OCI-M2 (cell line): ENCODE results near the gene FTSJ1.
"Not testable (repeated sequence)": the region's sequence is repeated elsewhere in the genome, so short reads cannot be mapped to it uniquely, and the experiment has no call there.

Experiments used
- DNase-seq: peaks from one replicate; lab custom pipeline; 2025; ENCODE audit not compliant: unreplicated experiment; lab: John Stamatoyannopoulos, UW

FTSJ1 gene, protein sequence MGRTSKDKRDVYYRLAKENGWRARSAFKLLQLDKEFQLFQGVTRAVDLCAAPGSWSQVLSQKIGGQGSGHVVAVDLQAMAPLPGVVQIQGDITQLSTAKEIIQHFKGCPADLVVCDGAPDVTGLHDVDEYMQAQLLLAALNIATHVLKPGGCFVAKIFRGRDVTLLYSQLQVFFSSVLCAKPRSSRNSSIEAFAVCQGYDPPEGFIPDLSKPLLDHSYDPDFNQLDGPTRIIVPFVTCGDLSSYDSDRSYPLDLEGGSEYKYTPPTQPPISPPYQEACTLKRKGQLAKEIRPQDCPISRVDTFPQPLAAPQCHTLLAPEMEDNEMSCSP

DNA sequence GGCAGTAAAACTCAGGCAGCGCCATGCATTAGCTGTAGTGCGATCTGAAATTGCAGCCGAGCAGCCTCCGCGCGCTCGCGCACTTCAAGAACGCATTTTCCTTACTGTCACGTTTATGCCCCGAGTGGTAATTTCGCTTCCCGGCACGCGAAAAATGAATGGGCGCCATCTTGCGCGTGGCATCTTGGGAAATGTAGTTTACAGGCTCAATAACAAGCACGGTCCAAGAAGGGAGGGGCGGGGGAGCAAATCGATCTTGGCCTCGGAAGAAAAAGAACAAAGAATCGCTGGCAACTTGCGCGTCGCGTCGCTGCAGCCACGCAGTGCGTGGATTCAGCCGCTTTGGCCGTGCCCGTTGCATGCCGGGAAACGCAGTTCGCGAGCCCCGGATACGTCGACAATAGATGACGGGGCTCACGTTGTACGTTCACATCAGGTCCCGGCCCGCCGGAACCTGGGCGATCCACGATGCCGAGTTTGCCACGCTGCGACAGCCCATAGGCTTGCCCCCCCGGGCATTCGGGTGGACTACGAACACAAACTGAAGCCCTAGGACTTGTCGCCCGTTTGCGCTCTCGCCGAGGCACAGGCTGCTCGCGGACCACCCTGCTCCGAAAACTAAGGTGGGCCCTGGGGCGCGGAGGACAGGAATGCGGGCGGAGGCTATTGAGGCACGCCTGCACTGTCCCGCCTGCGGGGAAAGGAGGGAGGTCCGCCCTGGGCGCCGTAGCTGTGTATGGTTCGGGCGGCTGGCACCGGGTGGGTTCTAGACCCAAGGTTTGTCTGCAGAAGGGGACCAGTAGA lies at the start of gene FTSJ1:
Gene FTSJ1, plus strand, starts transcription at position 426 of the 804 bp plus-strand sequence. CDS start 1,849 bp downstream, outside the sequence.
- DNase-seq, result peak; percentile 49

DNA sequence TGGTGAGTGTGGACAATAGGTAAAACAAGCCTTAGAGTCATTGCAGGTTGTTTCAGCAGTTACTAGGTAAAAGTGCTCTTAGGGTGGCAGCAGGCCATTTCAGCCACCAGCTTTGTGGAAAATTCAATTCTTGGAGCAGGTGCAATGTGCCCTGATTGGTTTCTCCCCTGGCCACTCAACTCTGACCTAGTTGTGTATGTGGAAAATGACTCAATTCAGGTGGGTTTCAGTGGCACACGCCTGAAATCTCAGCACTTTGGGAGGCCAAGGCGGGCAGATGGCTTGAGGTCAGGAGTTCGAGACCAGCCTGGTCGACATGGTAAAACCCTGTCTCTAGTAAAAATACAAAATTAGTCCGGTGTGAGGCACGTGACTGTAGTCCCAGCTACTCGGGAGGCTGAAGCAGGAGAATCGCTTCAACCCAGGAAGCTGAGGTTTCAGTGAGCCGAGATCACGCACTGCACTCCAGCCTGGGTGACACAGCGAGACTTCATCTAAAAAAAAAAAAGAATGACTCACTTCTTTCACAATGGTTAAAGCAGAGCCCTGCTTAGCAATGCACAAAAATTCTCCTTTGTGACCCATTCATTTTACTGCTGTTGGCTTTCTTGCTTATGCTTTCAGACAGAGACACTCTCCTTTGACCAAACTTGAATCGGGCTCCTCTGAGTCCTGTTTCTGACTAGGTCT lies 48.8 kb upstream of the FTSJ1 start:
- DNase-seq, result not testable (repeated sequence)

DNA sequence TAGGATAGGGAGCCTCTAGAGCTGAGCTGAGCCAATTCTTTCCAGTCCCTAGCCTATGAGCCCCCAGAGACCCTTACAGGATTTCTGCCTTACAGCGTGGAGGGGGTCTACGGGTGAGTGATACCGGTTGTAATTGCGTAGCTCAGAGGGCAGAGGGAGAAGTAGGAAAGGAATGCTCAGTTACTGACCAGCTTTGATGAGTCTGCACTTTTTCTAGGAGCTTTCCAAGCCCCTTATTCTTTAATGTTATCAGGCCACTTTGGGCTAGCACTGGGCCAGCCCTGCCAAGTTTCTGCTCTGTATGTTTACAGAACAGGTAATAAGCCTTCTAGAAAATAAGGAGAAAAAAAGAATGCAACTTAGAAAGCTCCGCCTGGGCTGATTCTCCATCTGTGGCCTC lies 46.4 kb upstream of the FTSJ1 start:
- not testable (repeated sequence) for DNase-seq

DNA sequence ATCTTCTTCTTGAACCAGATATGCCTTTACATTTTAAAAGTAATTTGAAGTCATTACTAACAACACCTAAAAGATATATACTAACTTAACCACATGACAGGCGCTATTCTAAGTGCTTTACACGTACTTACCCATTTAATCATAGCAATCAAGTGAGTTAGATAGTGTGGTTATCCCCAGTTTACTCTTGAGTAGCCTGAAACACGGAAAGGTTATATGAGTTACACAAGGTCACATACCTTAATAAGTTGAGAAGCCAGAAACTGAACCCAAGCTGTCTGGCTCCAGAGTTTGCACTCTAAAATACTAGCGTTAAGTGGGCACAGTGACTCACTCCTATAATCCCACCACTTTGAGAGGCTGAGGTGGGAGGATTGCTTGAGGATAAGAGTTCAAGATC lies 45.8 kb upstream of the FTSJ1 start:
- not testable (repeated sequence) for DNase-seq

DNA sequence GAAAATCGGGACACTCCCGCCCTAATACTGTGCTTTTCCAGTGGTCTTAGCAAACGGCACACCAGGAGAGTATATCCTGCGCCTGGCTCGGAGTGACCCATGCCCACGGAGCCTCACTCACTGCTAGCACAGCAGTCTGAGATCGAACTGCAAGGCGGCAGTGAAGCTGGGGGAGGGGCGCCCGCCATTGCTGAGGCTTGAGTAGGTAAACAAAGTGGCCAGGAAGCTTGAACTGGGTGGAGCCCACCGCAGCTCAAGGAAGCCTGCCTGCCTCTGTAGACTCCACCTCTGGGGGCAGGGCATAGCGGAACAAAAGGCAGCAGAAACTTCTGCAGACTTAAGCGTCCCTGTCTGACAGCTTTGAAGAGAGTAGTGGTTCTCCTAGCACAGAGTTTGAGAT lies 42.3 kb upstream of the FTSJ1 start:
- not testable (repeated sequence) for DNase-seq

DNA sequence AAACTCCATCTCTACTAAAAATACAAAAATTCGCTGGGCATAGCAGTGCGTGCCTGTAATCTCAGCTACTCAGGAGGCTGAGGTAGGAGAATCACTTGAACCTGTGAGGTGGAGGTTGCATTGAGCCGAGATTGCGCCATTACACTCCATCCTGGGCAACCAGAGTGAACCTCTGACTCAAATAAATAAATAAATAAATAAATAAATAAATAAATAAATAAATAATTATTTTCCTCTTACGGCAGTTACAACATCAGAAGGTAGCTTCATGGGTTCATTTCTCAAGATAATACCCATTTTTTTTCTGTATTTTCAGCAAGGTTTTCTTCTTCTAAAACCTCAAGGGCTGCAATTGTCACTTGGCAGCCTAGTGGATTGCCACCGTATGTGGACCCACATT lies 28.8 kb upstream of the FTSJ1 start:
- DNase-seq, result not testable (repeated sequence)

DNA sequence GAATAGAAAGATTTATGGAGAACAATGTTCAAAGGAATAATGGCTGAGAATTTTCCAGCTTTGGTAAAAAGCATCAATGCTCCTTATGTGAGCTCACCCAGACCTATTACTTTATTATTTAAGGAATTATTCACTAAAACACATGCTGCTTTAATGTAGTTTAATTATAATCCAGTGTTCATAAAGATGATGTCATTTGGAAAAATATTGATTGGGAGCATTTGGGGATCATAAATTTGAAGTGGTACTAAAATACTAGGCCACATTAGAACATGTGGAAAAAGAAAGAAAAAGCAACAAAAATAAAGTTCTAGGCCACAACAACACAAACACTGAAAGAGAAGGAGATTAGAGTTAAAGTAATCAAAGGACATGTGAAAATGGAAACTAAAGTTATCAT lies 25.9 kb upstream of the FTSJ1 start:
- no peak for DNase-seq

DNA sequence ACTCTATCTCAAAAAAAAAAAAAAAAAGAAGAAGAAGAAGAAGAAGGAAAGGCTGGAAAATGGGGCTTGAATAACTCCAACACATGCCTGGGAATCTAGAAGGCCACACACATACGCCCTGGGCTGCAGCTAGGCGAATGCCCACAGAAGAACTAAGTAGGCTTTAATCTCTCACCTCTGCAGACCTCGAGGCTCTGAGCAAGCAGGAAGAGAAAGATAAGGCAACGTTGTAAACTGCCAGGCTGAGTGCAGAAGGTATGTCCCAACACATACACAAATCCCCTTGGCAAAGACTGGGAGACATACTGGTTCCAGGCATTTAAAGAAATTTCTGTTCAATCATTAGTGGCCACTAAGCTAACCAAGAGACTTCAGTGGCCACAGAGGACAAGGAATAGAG lies 24.3 kb upstream of the FTSJ1 start:
- DNase-seq, result no peak

DNA sequence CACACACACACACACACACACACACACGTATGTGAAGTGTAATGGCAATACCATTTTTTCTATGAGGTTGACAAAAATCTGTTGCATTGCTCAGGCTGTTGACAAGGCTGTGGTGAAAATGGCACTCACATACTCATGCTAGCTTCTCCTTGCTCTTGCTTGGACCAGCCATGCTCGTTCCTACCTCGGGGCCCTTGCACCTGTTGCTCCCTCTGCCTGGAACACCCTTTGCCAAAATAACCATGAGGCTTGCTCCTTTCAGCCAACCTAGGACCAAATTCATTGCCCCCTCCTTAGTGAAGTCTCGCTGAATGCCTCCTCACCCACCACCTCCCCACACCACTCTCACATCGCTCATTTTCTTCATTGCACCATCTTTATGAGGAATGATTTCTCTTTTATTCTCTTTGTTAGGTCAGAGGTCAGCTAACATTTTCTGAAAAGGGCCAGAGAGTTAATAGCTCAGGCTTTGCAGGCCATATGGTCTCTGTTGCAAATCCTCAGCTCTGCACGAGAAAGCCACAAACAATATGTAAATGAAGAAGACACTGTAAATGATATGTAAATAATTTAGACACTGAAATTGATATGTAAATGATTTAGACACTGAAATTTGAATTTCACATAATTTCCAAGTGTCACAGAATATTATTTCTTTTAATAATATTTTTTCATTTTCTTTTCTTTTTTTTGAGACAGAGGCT lies 19.2 kb upstream of the FTSJ1 start:
- no peak for DNase-seq

DNA sequence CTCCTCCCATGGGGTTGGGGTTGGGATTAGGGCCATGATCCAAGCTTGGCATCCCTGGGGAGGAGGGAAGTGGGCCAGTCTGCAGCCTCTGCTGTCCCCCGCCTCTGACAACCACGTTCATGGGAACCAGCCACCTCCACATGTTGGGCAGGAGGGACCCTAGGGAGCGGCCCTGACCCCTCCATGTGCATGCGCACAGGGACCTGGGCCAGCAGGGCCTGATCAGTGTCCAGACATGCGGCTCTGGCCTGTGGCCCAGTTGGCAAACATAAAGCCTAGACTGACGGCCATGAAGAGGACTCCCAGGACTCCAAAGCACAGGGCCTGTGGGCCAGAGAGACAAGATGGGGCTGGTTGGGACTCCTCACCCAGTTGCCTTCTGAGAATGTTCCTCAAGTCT lies 17.3 kb upstream of the FTSJ1 start:
- no peak for DNase-seq

DNA sequence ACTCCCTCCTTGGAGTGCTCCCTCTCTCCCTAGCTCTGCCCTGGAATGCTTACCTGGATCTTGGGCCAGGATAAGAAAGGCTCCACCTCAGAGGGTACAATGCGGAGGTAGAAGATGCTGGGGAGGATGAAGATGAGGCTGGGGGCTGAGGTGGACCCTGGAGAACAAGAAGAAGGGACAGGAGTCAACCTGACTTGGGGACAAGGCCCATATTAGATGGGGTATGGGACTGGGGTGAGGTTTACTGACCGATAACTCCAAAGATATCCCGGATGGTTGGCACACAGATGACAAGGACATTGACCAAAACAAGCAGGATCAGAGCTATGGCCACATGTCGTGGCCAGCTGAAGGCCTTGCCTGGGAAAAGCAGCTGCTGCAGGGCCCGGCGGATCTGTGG lies 16.5 kb upstream of the FTSJ1 start:
- no peak for DNase-seq

DNA sequence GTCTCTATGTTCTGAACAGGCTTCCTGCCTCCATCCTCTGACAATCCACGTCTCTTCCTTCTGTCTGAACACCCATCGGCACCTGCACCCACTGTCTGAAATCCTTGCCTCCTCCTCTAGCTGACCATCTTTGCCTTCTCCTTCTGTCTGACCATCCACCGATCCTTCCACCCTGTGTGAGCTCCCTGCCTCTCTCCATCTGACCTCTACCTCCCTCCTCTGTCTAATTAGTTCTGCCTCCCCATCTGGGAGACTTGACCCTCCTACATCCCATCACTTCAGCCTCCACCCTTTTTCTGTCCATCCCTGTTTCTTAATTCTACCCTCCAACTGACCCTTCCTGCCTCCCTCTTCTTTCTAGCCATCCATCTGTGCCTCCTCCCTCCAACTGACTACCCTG lies 16.0 kb upstream of the FTSJ1 start:
- no peak for DNase-seq

DNA sequence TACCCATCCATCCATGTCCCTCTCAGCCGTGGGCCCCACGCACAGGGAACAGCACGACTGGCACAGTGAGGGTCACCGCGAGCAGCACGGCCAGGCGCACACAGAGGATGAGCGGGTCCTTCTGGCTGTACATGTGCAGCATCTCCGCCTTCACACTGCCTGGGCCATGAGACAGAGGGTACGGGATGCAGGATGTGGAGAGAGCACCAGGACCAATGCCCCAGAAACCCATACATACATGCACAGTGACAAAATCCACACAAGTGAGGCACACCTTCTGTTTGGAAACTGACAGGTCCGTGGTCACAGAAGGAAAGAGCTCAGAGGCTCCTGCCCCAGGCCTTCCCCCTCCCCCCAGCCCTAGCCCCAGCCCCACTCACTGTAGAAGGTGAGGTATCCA lies 15.4 kb upstream of the FTSJ1 start:
- no peak for DNase-seq

DNA sequence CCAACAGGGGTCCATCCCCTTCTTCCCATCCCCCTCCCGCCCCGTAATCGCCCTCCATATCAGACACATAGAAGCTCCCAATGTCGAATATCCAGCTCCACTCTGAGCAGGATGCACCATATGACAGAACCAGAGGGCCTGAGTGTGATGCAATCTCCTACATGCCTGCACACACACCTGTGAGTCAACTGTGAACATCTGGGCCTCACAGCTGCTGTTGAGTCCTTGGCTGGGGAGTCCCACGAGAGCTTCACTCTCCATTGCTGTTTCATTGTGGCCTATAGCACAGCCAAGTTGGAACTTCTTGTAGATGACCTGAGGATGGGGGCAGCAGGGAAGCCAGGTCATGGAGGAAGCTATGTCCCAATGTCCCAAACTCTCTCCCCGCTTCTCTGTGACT lies 14.2 kb upstream of the FTSJ1 start:
- no peak for DNase-seq

DNA sequence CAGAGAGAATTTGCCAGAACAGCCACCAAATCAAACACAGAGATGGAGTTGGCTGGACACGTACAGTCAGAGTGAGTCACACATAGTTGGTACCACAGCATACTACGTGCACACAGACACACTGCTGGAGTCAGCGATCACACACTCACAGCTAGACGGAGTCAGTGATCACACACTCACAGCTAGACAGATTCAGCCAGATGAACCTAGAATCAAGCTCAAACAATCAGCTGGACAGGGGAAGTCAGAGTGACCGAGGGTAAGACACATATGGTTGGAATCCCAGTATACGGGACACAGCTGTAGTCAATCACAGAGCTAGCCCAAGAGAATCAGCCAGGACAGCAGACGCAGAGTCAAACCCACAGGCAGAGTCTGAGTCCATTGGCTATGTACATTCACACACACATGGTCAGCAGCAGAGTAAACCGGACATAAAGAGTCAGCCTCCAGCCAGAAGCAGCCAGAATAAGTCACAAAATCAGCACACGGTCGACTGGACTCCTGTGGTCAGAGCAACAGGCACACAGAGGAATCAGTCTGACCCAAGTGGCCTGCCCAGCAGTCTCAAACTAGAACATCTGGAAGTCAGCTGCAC lies 10.6 kb upstream of the FTSJ1 start:
- DNase-seq, result no peak

DNA sequence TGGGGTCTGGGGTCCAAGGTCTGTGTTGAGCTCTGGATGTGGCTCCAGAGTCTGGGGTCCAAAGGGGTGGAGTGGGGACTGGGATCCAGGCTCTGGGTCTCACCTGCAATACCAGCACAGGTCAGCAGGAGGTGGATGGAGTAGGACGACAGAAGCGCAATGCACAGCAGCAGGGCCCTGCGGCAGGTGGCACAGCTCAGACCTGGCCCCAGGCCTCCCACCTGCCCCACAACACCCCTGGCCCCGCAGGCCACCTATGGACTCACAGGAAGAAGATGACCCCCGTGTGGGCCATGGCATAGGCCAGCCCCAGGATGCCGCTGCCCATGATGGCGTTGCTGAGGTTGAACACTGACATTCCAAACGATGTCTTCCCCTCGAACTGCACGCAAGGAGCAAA lies 9.3 kb upstream of the FTSJ1 start:
- no peak for DNase-seq

DNA sequence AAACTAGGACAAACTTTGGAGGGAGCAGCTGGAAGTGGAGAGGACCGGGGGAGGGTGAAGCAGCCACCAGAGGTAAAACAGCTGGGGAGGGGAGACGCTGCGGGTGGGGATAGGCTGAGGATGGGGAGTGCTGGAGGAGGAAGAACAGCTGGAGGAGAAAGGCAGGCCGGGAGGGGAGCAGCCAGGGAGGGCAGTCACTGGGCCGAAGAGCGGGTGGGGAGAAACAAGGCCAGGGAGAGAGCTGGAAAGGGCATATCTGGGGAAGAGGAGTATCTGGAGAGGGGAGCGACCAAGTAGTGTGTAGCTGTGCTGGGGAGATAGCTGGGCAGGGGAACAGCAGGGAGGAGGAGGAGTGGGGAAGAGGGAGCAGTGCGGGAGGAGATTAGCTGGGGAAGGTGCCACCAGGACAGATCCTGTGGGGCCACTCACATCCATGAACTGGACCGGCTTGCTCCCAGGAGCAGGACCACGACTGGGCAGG lies 8.7 kb upstream of the FTSJ1 start:
- peak; percentile 54 for DNase-seq

DNA sequence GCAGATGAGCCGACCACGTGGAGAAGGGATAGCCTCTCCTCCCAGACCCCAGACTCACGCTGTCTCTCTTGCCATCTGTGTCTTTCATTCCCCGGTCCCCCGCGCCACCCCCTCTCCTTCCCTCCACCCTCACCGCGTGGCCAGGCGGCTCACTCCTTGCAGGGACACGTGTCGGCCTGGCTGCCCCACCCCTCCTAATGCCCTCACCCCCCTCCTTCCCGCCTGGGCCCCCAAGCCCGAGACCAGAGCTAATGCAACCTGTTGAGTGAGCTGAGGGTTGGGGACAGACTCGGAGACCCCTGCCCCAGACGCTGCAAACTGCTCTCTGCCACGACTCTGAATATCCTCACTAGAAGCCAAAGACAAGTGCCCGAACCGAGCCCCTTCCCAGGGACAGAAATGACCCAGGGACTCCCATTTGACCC lies 7.7 kb upstream of the FTSJ1 start:
- peak; percentile 31 for DNase-seq

DNA sequence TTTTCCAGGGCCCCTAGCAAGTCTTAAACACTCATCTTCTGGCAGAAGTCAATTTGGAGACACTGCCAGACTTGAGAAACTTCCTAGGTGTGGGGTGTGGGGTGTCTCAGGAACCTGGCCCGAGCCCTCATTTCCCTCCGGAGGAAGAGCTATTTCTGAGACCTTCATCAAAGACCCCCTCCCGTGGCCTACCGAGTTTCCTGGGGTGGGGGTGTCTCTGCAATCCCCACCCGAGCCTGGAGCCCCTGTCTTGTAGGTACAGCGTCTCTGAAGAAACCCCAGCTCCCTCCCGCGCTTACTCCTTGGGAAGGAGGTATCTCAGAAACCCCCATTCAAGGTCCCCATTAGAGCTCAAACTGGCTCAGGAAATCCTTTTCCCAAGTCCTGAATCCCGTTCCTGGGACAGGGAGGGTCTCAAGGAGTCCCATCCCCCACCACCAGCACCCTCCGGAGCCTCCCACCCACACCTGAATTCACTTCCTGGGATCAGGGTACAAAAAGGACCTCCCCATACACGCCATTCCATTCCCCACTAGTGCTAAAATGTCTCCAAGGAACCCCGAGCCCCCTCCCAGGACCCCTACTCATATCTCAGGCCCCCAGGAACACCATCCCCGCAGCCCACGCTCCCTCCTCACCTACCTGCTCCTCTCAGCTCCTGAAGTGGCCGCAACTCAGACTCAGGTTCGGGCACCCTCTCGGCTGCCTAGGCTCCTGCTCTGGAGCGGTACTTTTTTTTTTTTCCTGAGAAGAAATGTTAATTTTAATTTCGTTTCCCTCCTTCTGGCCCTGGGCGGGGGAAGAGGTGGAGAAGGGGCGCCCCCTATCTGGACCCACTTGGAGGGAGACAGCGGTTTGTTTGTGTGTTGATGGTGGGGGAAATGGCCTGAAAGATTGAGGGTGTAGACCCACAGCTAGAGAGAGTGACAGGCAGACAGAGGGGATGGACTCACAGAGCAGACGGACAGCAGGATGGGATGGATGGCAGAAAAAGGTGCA lies 7.0 kb upstream of the FTSJ1 start:
- no peak for DNase-seq
